SU-DHL-6 (cell line): ENCODE measurements around the gene HOOK2.

Experiments used
- H2AFZ ChIP-seq: fragments of 200-600 bp; sonication (generic); 2 replicates; pipeline ENCODE4 v1.6.1; 2014; ENCODE audit warnings: low read depth, mild to moderate bottlenecking, moderate library complexity, mixed read lengths, antibody characterized with exemption, low read length; ENCODE audit not compliant: severe bottlenecking
- H3F3A ChIP-seq: fragments of 200-600 bp; shearing (Covaris generic); 2 replicates; pipeline ENCODE4 v1.6.0; 2016; ENCODE audit warnings: antibody characterized with exemption, mild to moderate bottlenecking; ENCODE audit not compliant: insufficient read depth
- H3K27ac ChIP-seq: fragments of 200-600 bp; sonication (generic); 2 replicates; pipeline ENCODE4 v1.5.1; 2016; ENCODE audit warnings: low read depth, mild to moderate bottlenecking, low read length, moderate library complexity, mixed read lengths
- H3K27me3 ChIP-seq: fragments of 200-600 bp; sonication (generic), shearing (Covaris generic); 2 replicates; pipeline ENCODE4 v1.6.0; 2014; ENCODE audit warnings: mild to moderate bottlenecking, low read length
- H3K36me3 ChIP-seq: fragments of 200-600 bp; sonication (generic); 2 replicates; pipeline ENCODE4 v1.6.1; 2014; ENCODE audit warnings: mild to moderate bottlenecking, low read length, mixed read lengths
- H3K4me2 ChIP-seq: fragments of 300-600, 200-600 bp; shearing (Covaris generic), sonication (generic); 2 replicates; pipeline ENCODE4 v1.6.0; 2014; ENCODE audit warnings: low read length, low read depth, mild to moderate bottlenecking; ENCODE audit not compliant: poor library complexity, severe bottlenecking
- H3K4me3 ChIP-seq: fragments of 200-600 bp; sonication (generic); 2 replicates; pipeline ENCODE4 v1.5.1; 2014; ENCODE audit warnings: antibody characterized with exemption, low read length, mild to moderate bottlenecking, mixed read lengths; ENCODE audit not compliant: insufficient read depth, poor library complexity, severe bottlenecking
- H3K79me2 ChIP-seq: fragments of 200-600 bp; sonication (generic); 2 replicates; pipeline ENCODE4 v1.6.1; 2014; ENCODE audit warnings: mild to moderate bottlenecking, low read length, moderate library complexity; ENCODE audit not compliant: insufficient read depth
- H3K9ac ChIP-seq: fragments of 200-600 bp; sonication (generic); 2 replicates; pipeline ENCODE4 v1.7.0; 2014; ENCODE audit warnings: mild to moderate bottlenecking, low read length
- H3K9me2 ChIP-seq: fragments of 200-600 bp; sonication (generic); replicated peaks from 2 replicates; pipeline ENCODE4 v1.6.1; 2014; ENCODE audit warnings: low read length; ENCODE audit not compliant: insufficient read depth
- H3K9me3 ChIP-seq: fragments of 200-600 bp; sonication (generic); 2 replicates; pipeline ENCODE4 v1.6.1; 2014; ENCODE audit warnings: low read length, mixed read lengths; ENCODE audit not compliant: insufficient read depth
- H4K20me1 ChIP-seq: fragments of 200-600 bp; sonication (generic); 2 replicates; pipeline ENCODE4 v1.6.1; 2014; ENCODE audit warnings: low read depth, mild to moderate bottlenecking, antibody characterized with exemption, low read length, moderate library complexity, mixed read lengths
- EZH2phosphoT487 ChIP-seq: fragments of 200-600 bp; sonication (generic), shearing (Covaris generic); conservative IDR thresholded peaks from 2 replicates; pipeline ENCODE4 v1.6.1; 2018; ENCODE audit warnings: mild to moderate bottlenecking, antibody characterized with exemption, low read length, moderate library complexity, mixed read lengths
- TF ChIP-seq, protein P1 (sequence below): fragments of 200-600 bp; sonication (generic); IDR thresholded peaks from one replicate; pipeline ENCODE4 v1.5.1; 2017; ENCODE audit warnings: antibody characterized with exemption, mild to moderate bottlenecking, low read length, moderate library complexity; ENCODE audit not compliant: insufficient read depth, poor library complexity, severe bottlenecking

The HOOK2 gene

DNA sequence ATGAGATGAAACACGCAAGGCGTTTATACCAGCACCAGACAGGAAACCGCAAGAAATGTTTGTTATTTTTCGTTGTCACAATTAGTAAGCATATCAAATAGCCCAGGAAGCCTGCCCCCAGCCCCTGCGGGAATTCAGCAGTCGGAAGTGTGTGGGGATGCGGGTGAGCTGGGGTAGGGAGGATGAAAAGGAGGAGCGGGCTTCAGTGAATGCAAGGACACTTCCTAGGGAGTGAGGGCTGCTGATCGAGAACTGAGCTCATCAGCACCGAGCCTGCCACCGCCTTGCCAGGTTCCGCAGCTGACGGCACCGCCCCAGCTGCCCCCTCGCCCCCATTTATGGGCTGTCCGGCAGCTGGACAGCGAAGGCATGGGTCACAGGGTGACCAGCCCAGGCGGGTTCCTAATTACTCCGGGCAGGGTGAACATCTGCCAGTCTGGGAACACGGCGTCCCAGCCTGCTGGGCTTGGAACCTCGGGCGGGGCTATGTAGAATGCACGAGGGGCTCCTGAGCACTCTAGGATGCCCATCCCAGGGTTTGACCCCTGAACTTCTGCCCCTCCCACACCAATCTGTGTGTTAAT is 25.3 kb downstream of the HOOK2 start:
- Histone ChIP-seq H4K20me1 (no peaks in the 10 kb centered on the region), H3K27me3 (no peaks in the 10 kb centered on the region), H3K9ac (no peak overlapping the region), H2AFZ (no peak overlapping the region), H3F3A (no peaks in the 10 kb centered on the region), H3K4me3 (no peak overlapping the region), H3K9me3 (no peaks in the 10 kb centered on the region; the same call in 1 of the 2 replicates), H3K36me3 (0 out of 2 replicates have a peak, but pooled peaks cover 3% of the 10 kb centered on the region), H3K9me2 (no peaks in the 10 kb centered on the region), H3K4me2 (no peak overlapping the region), H3K27ac (no peak overlapping the region), H3K79me2 (no peaks in the 10 kb centered on the region)
- TF ChIP-seq, protein P1, sequence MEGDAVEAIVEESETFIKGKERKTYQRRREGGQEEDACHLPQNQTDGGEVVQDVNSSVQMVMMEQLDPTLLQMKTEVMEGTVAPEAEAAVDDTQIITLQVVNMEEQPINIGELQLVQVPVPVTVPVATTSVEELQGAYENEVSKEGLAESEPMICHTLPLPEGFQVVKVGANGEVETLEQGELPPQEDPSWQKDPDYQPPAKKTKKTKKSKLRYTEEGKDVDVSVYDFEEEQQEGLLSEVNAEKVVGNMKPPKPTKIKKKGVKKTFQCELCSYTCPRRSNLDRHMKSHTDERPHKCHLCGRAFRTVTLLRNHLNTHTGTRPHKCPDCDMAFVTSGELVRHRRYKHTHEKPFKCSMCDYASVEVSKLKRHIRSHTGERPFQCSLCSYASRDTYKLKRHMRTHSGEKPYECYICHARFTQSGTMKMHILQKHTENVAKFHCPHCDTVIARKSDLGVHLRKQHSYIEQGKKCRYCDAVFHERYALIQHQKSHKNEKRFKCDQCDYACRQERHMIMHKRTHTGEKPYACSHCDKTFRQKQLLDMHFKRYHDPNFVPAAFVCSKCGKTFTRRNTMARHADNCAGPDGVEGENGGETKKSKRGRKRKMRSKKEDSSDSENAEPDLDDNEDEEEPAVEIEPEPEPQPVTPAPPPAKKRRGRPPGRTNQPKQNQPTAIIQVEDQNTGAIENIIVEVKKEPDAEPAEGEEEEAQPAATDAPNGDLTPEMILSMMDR: no peak
- TF ChIP-seq EZH2phosphoT487: no peak

DNA sequence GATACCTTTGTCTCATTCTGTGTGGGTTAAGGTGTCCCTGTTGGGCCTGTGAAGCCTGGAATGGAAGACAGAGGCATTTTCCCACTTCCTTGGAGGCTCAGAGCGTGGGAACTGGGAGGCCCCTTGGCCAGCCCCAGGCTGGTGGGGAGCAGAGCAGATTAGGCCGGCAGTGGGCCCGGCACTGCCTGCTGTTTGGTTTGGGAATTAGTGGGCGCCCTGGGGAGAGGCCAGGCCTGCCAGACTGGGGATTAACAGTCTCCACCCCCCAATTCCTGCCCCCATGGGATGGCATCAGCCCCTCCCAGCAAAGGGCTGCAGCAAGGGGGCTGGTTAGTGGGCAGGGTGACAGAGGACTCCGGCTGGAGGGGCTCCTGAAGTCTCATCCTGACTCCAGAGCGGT is 26.9 kb downstream of the HOOK2 start:
- Histone ChIP-seq H3K79me2 (no peaks in the 10 kb centered on the region), H3K27ac (no peak overlapping the region), H3K9me3 (no peaks in the 10 kb centered on the region; the same call in 1 of the 2 replicates), H3K9ac (no peak overlapping the region), H3K9me2 (no peaks in the 10 kb centered on the region), H3K4me2 (no peak overlapping the region), H3F3A (no peaks in the 10 kb centered on the region), H3K36me3 (0 out of 2 replicates have a peak, but pooled peaks cover 3% of the 10 kb centered on the region), H2AFZ (no peak overlapping the region), H3K4me3 (no peak overlapping the region), H4K20me1 (no peaks in the 10 kb centered on the region), H3K27me3 (no peaks in the 10 kb centered on the region)
- TF ChIP-seq, protein P1: no peak
- no peak for TF ChIP-seq EZH2phosphoT487

DNA sequence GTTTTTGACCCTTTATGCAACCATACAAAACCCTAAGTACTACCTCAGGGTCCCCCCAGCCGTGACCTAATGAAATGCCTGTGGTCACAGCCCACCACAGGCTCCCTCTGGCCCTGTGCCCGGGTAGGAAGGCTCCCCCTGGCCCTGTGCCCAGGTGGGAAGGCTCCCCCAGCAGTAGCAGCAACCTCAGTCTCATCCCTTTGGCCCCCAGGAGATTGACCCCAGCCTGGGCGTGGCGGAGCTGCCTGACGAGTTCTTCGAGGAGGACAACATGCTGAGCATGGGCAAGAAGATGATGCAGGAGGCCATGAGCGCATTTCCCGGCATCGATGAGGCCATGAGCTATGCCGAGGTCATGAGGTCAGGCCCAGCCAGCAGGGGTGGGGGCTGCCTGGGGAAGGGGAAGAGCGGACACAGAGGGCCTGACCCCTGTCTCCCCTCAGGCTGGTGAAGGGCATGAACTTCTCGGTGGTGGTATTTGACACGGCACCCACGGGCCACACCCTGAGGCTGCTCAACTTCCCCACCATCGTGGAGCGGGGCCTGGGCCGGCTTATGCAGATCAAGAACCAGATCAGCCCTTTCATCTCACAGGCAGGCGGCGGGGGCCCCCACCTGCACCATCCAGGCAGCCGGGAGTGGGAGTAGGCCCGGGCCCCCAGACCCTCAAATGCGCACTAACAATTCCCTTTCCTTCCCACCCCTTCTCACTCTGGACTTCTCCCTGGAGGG is 30.0 kb downstream of the HOOK2 start:
- Histone ChIP-seq H3K27ac (no peak overlapping the region), H3K9me2 (no peaks in the 10 kb centered on the region), H3K36me3 (0 out of 2 replicates have a peak, but pooled peaks cover 3% of the 10 kb centered on the region), H3F3A (no peaks in the 10 kb centered on the region), H2AFZ (no peak overlapping the region), H3K79me2 (no peaks in the 10 kb centered on the region), H3K27me3 (no peaks in the 10 kb centered on the region), H3K4me2 (no peak overlapping the region), H3K9me3 (no peaks in the 10 kb centered on the region; the same call in 1 of the 2 replicates), H3K4me3 (no peak overlapping the region), H3K9ac (no peak overlapping the region), H4K20me1 (no peaks in the 10 kb centered on the region)
- TF ChIP-seq EZH2phosphoT487: no peak
- TF ChIP-seq, protein P1: no peak
